Mononuclear cell (primary cell): ENCODE data around the gene CIC. TPM values are rescaled to one million over a fixed set of nuclear protein-coding genes. Genes with fewer than 3 reads are reported as not detected.
"Not testable (repeated sequence)": the region's sequence is repeated elsewhere in the genome, so short reads cannot be mapped to it uniquely, and the experiment has no call there.

Experiments
- H3K27me3 ChIP-seq: 2 replicates; pipeline ENCODE4 v1.6.0; 2011; ENCODE audit warnings: low read length, control low read depth; ENCODE audit not compliant: insufficient read depth
- H3K4me1 ChIP-seq: 2 replicates; pipeline ENCODE4 v1.5.1; 2011; ENCODE audit warnings: mild to moderate bottlenecking, low read length, control low read depth; ENCODE audit not compliant: insufficient read depth
- H3K4me3 ChIP-seq: 2 replicates; pipeline ENCODE4 v1.5.1; 2011; ENCODE audit warnings: mild to moderate bottlenecking, low read length, moderate library complexity
- H3K9me3 ChIP-seq: 2 replicates; pipeline ENCODE4 v1.5.1; 2011; ENCODE audit warnings: low read depth, mild to moderate bottlenecking, control low read depth, low read length
- total RNA-seq: library from RNA; depleted of rRNA; stranded (reverse); fragments of >200 nt; gene quantifications from one replicate; pipeline ENCODE4 v1.2.3, GENCODE V29; 2012

CIC gene
- total RNA-seq, 1 donor = 36.0 TPM

GRCh38 chr19:42331333-42331732 is 62.3 kb downstream of the CIC start:
- not testable (repeated sequence) for H3K27me3 ChIP-seq, H3K9me3 ChIP-seq

GRCh38 chr19:42332059-42332458 is 63.0 kb downstream of the CIC start:
- H3K4me3 ChIP-seq = no peak overlapping the region
- H3K9me3 ChIP-seq = no peaks in the 10 kb centered on the region
- no peaks in the 10 kb centered on the region for H3K27me3 ChIP-seq
- no peaks in the 10 kb centered on the region for H3K4me1 ChIP-seq

More at GRCh38 chr19:42331333-42331732, 62.3 kb downstream of the CIC start:
- not testable (repeated sequence) for H3K4me3 ChIP-seq, H3K4me1 ChIP-seq

- no peaks in the 10 kb centered on the region for H3K4me1 ChIP-seq
- H3K4me3 ChIP-seq = no peak overlapping the region
- no peaks in the 10 kb centered on the region for H3K9me3 ChIP-seq
- H3K27me3 ChIP-seq = no peaks in the 10 kb centered on the region
Measured at GRCh38 chr19:42333018-42333417, 64.0 kb downstream of the CIC start.

- H3K4me1 ChIP-seq = no peaks in the 10 kb centered on the region
- H3K4me3 ChIP-seq = no peak overlapping the region
- no peaks in the 10 kb centered on the region for H3K27me3 ChIP-seq
- no peaks in the 10 kb centered on the region for H3K9me3 ChIP-seq
Measured at GRCh38 chr19:42333975-42334696, 65.1 kb downstream of the CIC start.

- no peaks in the 10 kb centered on the region for H3K9me3 ChIP-seq
Measured at GRCh38 chr19:42334697-42335373, 65.8 kb downstream of the CIC start.

GRCh38 chr19:42335374-42335936 is 66.4 kb downstream of the CIC start:
- Histone ChIP-seq H3K27me3 (no peaks in the 10 kb centered on the region), H3K4me1 (no peaks in the 10 kb centered on the region), H3K9me3 (no peaks in the 10 kb centered on the region), H3K4me3 (no peak overlapping the region)

More at GRCh38 chr19:42334697-42335373, 65.8 kb downstream of the CIC start:
- H3K4me1 ChIP-seq = no peaks in the 10 kb centered on the region
- H3K4me3 ChIP-seq = no peak overlapping the region
- no peaks in the 10 kb centered on the region for H3K27me3 ChIP-seq

GRCh38 chr19:42335971-42336370 is 66.9 kb downstream of the CIC start:
- Histone ChIP-seq H3K4me3 (no peak overlapping the region), H3K9me3 (no peaks in the 10 kb centered on the region), H3K27me3 (no peaks in the 10 kb centered on the region), H3K4me1 (no peaks in the 10 kb centered on the region)

GRCh38 chr19:42339126-42339860 is 70.2 kb downstream of the CIC start:
- not testable (repeated sequence) for H3K27me3 ChIP-seq, H3K4me1 ChIP-seq, H3K9me3 ChIP-seq, H3K4me3 ChIP-seq

GRCh38 chr19:42339922-42340321 is 70.9 kb downstream of the CIC start:
- not testable (repeated sequence) for H3K27me3 ChIP-seq, H3K4me1 ChIP-seq, H3K4me3 ChIP-seq, H3K9me3 ChIP-seq

GRCh38 chr19:42343344-42344110 is 74.5 kb downstream of the CIC start:
- Histone ChIP-seq H3K4me3 (no peak overlapping the region), H3K27me3 (no peaks in the 10 kb centered on the region), H3K4me1 (peaks cover 15% of the 10 kb centered on the region), H3K9me3 (no peaks in the 10 kb centered on the region)

- Histone ChIP-seq H3K4me1 (peaks cover 15% of the 10 kb centered on the region), H3K27me3 (no peaks in the 10 kb centered on the region), H3K4me3 (no peak overlapping the region), H3K9me3 (no peaks in the 10 kb centered on the region)
Measured at GRCh38 chr19:42344336-42344893, 75.4 kb downstream of the CIC start.

Other genes with a start within 250 kb of the CIC start
- gene GRIK5, start 199.0 kb upstream of the CIC start, total RNA-seq = 0.21 TPM
- 21.5 TPM for gene ZNF574, start 193.1 kb upstream of the CIC start, total RNA-seq
- gene POU2F2, start 136.8 kb upstream of the CIC start, total RNA-seq = 8.3 TPM
- 128 TPM for gene DEDD2, start 51.6 kb upstream of the CIC start, total RNA-seq
- gene ZNF526, start 48.9 kb upstream of the CIC start, total RNA-seq = 5.2 TPM
- gene GSK3A, start 26.6 kb upstream of the CIC start, total RNA-seq = 13.1 TPM
- gene ERF, start 14.1 kb upstream of the CIC start, total RNA-seq = 35.2 TPM
- gene PRR19, start 32.9 kb downstream of the CIC start, total RNA-seq = not detected
- 8.7 TPM for gene PAFAH1B3, start 33.4 kb downstream of the CIC start, total RNA-seq
- not detected for gene TMEM145, start 44.1 kb downstream of the CIC start, total RNA-seq
- 1.6 TPM for gene MEGF8, start 56.4 kb downstream of the CIC start, total RNA-seq
- gene CNFN, start 121.0 kb downstream of the CIC start, total RNA-seq = not detected
- gene LIPE, start 158.1 kb downstream of the CIC start, total RNA-seq = 2.5 TPM
- not detected for gene CXCL17, start 173.7 kb downstream of the CIC start, total RNA-seq